GM21737 (cell line): ENCODE results near the gene NHLRC4.
"Not testable (repeated sequence)": the region's sequence is repeated elsewhere in the genome, so short reads cannot be mapped to it uniquely, and the experiment has no call there.

Experiments
- ATAC-seq: cut with Tn5 transposase; IDR thresholded peaks from one replicate; pipeline ENCODE4 v1.9.1; 2021; ENCODE audit warnings: mild to moderate bottlenecking, moderate library complexity; ENCODE audit not compliant: unreplicated experiment

Gene NHLRC4

DNA sequence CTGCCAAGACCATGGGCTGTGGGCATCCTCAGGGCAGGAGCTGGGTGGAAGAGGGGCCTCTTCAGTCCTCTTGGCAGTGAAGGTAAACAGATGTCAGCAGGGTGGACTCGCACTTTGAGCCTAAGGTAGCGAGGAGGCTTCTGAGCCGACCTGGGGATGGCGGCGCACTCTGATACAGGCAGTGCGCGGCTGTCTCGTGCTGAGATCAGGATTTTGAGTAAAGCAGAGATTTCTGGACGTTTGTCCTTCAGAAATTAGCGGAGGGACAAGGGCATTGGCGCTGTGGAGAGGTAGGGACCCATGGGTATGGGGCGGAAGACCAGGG lies 29.9 kb downstream of the NHLRC4 start:
- ATAC-seq = no peak

- not testable (repeated sequence) for ATAC-seq
Measured at GRCh38 chr16:597655-598054, 30.9 kb downstream of the NHLRC4 start.

- no peak for ATAC-seq
Measured at GRCh38 chr16:598823-599739, 32.3 kb downstream of the NHLRC4 start.

- ATAC-seq = no peak
Measured at GRCh38 chr16:600781-601180, 34.0 kb downstream of the NHLRC4 start.

DNA sequence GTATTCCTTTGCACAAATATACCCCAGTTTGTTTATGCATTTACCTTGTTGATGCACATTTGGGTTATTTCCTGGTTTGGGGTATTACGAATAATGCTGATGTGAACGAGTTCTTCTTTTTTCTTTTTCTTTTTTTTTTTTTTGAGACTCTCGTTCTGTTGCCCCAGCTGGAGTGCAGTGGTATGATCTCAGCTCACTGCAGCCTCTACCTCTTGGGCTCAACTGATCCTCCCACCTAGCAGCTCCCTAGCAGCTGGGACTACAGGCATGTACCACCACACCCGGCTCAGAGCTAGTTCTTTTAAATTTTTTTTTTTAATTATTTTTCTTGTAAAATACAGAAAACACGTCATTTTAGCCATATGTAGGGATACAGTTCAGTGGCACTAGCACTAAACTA lies 37.1 kb downstream of the NHLRC4 start:
- no peak for ATAC-seq

- no peak for ATAC-seq
Measured at GRCh38 chr16:606656-607307, 40.0 kb downstream of the NHLRC4 start.

GRCh38 chr16:608019-608418 lies 41.2 kb downstream of the NHLRC4 start:
- ATAC-seq = no peak

DNA sequence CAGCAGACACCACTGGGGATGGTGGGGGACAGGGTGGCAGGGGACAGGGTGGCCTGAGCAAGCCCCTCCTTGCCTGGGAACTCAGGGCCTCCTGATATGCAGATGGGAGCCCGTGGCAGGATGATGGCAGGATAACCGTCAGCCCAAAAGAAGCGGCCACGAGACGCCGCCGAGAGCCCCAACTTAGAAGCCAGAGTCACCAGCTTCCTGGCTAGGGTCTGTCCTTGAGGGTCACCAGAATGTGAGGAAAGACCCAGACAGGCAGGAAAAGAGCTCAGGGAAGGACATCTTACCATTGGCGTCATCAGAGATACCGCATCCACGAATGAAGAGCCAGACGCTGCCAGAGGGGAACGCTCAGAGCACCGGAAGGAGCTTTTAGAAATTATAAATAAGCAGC lies 42.5 kb downstream of the NHLRC4 start:
- no peak for ATAC-seq

GRCh38 chr16:609984-610383 lies 43.2 kb downstream of the NHLRC4 start:
- ATAC-seq = no peak

DNA sequence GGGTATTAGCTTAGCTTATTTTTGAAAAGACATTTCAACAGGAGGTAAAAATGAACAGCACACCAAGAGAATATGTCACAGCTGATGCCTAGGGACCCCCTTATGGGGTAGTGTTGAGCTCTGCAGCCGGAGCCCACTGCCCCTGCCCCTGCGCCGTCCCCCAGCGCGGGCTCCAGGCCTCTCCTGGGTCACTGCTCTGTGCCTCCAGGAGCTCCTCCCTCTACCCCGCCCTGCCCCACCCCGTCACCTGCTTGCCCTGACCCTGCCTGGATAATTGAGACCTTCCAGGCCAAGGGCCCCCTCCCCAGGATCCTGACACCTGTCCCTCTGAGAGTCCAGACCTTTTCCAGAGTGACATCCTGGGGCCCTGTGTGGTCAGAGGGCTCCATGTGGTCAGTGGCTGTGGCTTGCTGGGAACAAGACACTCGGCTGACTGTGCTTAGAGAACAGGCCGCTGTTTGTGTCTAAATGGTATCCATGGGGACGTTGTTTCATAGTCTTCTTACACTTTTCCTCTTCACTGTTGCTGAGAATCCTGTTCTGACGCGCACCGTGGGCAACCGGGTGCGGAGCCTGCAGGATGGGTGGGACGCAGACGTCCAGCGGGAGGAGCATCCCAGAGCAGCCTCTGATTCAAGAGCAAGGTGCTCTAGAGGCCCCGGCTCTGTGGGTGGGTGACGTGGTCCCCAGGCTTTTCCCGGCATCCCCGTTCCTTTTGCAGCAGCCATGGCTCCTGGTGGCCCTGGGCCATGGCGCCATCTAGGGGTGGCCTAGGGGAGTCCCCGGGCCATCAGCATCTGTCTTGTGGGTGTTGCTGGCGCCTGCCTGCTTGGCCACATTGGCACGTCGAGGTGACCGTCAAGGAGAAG lies 43.9 kb downstream of the NHLRC4 start:
- no peak for ATAC-seq

DNA sequence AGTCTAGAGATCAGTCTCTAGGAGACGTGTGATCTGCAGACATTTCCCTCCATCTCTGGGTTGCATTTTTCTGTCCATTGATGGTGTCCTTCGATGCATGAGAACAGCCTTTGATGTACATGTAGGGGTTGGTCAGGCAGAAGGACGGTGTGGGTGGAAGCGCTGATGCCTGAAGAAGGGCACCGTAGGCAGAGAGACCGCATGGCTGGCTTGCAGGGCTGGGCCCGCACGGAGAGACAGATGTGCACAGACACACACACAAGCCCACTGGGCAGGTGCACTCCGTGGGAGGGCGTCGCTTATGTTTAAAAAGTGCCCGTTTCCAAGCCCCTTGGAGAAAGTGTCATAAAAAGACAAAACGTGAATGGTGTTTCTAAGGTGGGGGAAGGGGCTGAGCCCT lies 48.3 kb downstream of the NHLRC4 start:
- ATAC-seq = no peak

DNA sequence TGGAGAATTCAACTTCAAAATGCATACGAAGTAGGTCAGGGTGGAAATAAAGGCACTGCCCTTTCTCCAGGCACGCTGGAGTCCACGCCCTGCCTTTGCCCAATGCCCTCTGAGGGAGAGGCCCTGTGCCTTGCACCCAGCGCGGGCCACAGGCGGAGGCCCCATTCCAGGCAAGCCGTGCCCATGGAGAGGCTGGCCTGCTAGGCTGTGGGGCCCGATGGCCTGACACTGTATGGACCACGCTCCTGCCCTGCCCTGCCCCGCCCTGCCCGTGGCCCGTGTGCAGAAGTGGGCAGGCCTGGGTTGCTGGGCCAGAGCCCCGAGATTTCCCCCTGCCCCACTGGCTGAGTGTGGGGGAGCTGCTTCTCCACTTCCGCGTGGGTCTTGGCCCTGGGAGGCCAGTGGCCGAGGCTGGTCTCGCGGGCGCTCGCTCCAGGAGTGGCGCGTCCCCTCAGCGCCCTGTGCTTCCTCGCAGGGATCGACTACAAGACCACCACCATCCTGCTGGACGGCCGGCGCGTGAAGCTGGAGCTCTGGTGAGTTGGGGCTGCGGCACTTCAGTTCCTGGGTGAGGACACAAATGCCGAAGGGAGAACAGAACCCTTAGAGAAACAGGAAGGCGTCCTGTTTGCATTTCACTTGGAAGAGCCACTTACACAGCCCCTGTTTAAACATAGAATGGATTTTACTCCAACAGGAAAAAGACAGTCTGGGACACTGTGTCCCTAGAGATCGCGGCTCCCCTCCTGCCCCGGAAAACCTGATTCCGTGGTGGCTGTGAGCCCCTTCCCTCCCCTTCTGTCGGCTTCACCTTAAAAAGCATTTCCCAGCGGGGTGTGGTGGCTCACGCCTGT lies 50.2 kb downstream of the NHLRC4 start:
- ATAC-seq = no peak

DNA sequence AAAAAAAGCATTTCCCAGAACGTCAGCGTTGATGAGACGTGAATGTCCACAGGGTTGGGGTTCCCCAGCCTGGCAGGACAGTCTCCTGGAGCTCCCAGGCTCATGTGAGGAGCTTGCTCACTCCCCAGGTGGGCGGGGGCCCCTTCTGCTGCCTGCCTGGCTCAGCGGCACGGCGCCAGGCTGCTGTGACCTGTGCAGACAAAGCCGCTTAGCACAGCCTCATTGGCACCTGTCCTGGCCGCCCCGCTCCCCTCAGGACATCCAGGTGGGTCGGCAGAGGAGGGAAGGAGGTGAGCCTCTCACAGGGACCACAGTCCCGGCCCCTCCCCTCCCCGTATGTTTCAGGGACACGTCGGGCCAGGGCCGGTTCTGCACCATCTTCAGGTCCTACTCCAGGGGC lies 51.0 kb downstream of the NHLRC4 start:
- no peak for ATAC-seq
